PC-3 (cell line): ENCODE measurements around the gene CPB2. TPM values are rescaled to one million over a fixed set of nuclear protein-coding genes. Genes with fewer than 3 reads are reported as not detected.

Experiments
- ATAC-seq: fragments of 200-7000 bp; cut with Tn5 transposase; 2 replicates; pipeline ENCODE4 v1.9.1; 2020; ENCODE audit warnings: mild to moderate bottlenecking, moderate library complexity
- BruUV-seq: library from RNA; stranded (reverse); fragments of 400-500 nt; replicated peaks from 2 replicates; lab custom pipeline; 2021; lab: Mats Ljungman, UMichigan
- CTCF ChIA-PET: fragments of 300-600 bp; sonication (Branson Sonifier 250); formaldehyde crosslinking; loops from one replicate; lab custom pipeline; 2022; ENCODE audit warnings: antibody characterized with exemption; lab: Charles Lee
- POLR2A ChIA-PET: fragments of 300-600 bp; sonication (Branson Sonifier 250); formaldehyde crosslinking; loops from one replicate; lab custom pipeline; 2022; ENCODE audit warnings: antibody characterized with exemption; ENCODE audit not compliant: unreplicated experiment; lab: Charles Lee
- DNase-seq: peaks from one replicate; pipeline ENCODE4 v3.0.0-alpha.2; 2015
- H2AFZ ChIP-seq: fragments of 300-600 bp; sonication (generic); 2 replicates; pipeline ENCODE4 v1.6.0; 2016; ENCODE audit warnings: antibody characterized with exemption, low read length
- H3F3A ChIP-seq: fragments of 300-600 bp; sonication (generic); one replicate; pipeline ENCODE4 v1.6.0; 2017; ENCODE audit warnings: antibody characterized with exemption, low read length, control low read depth, mild to moderate bottlenecking; ENCODE audit not compliant: unreplicated experiment
- H3K27ac ChIP-seq: fragments of 300-600 bp; sonication (generic); 2 replicates; pipeline ENCODE4 v1.5.1; 2016; ENCODE audit warnings: mild to moderate bottlenecking, low read length
- H3K27me3 ChIP-seq: fragments of 300-600 bp; sonication (generic); 2 replicates; pipeline ENCODE4 v1.6.1; 2016; ENCODE audit warnings: low read length, mixed read lengths
- H3K36me3 ChIP-seq: fragments of 300-600 bp; sonication (generic); 2 replicates; pipeline ENCODE4 v1.6.1; 2016; ENCODE audit warnings: low read depth, mixed run types, low read length, mixed read lengths
- H3K4me1 ChIP-seq: fragments of 300-600 bp; sonication (generic); 2 replicates; pipeline ENCODE4 v1.5.1; 2016; ENCODE audit warnings: low read length; ENCODE audit not compliant: insufficient read depth
- H3K4me2 ChIP-seq: fragments of 300-600 bp; sonication (generic); 2 replicates; pipeline ENCODE4 v1.6.0; 2016; ENCODE audit warnings: low read length
- H3K4me3 ChIP-seq: fragments of 300-600 bp; sonication (generic); 2 replicates; pipeline ENCODE4 v1.5.1; 2016; ENCODE audit warnings: mild to moderate bottlenecking, low read length, mixed read lengths
- H3K79me2 ChIP-seq: fragments of 300-600 bp; sonication (generic); 2 replicates; pipeline ENCODE4 v1.6.1; 2017; ENCODE audit warnings: low read length, mixed read lengths
- H3K9ac ChIP-seq: fragments of 300-600 bp; sonication (generic); 2 replicates; pipeline ENCODE4 v1.6.0; 2016; ENCODE audit warnings: mild to moderate bottlenecking, low read length
- H3K9me2 ChIP-seq: fragments of 300-600 bp; sonication (generic); replicated peaks from 2 replicates; pipeline ENCODE4 v1.6.1; 2016; ENCODE audit warnings: mixed run types, low read length, mixed read lengths
- H3K9me3 ChIP-seq: fragments of 300-600 bp; sonication (generic); 2 replicates; pipeline ENCODE4 v1.6.1; 2016; ENCODE audit warnings: low read length, mixed read lengths
- H4K20me1 ChIP-seq: fragments of 300-600 bp; sonication (generic); 2 replicates; pipeline ENCODE4 v1.6.1; 2016; ENCODE audit warnings: low read length, mixed read lengths
- CTCF ChIP-seq: fragments of 300-600 bp; sonication (generic); conservative IDR thresholded peaks from 2 replicates; pipeline ENCODE4 v1.5.1; 2017; ENCODE audit warnings: antibody characterized with exemption, low read depth, mild to moderate bottlenecking, low read length
- EZH2 ChIP-seq: fragments of 300-600 bp; sonication (generic); IDR thresholded peaks from one replicate; pipeline ENCODE4 v1.6.1; 2017; ENCODE audit warnings: antibody characterized with exemption, mild to moderate bottlenecking, low read length; ENCODE audit not compliant: unreplicated experiment
- EZH2phosphoT487 ChIP-seq: fragments of 300-600 bp; sonication (generic); IDR thresholded peaks from 2 replicates; pipeline ENCODE4 v1.6.1; 2018; ENCODE audit warnings: mild to moderate bottlenecking, antibody characterized with exemption, low read length, borderline replicate concordance
- intact Hi-C: fragments of 100-400 bp; cut with micrococcal nuclease; formaldehyde crosslinking; loops from 2 replicates; pipeline ENCODE4 v1.9.0; 2023
- total RNA-seq: library from RNA; depleted of rRNA; stranded (reverse); fragments of >200 nt; gene quantifications from 2 replicates; pipeline ENCODE4 v1.2.3, GENCODE V29; 2014

The CPB2 gene
- total RNA-seq, 1 experiment from 2014 or later = not detected

- ChIA-PET POLR2A (no interaction called here), CTCF (no interaction called here)
- H3K4me1 ChIP-seq = no peaks in the 10 kb centered on the region
- no peak overlapping the region for H3K9ac ChIP-seq
- no peak overlapping the region for H3K4me3 ChIP-seq
- peaks cover 9% of the 10 kb centered on the region; the same call in 1 of the 2 replicates for H3K36me3 ChIP-seq
- intact Hi-C loops = no loop called here
- DNase-seq (no peak), ATAC-seq (no peak)
- H3K9me2 ChIP-seq = no peaks in the 10 kb centered on the region
- TF ChIP-seq EZH2phosphoT487 (no peak), EZH2 (no peak), CTCF (no peak)
- BruUV-seq = no TSS peak
- H3F3A ChIP-seq = no peaks in the 10 kb centered on the region
- no peak overlapping the region for H3K27ac ChIP-seq
- H3K79me2 ChIP-seq = no peaks in the 10 kb centered on the region
- H3K9me3 ChIP-seq = no peaks in the 10 kb centered on the region
- no peaks in the 10 kb centered on the region for H3K27me3 ChIP-seq
- no peaks in the 10 kb centered on the region for H4K20me1 ChIP-seq
- H2AFZ ChIP-seq = no peak overlapping the region
- H3K4me2 ChIP-seq = no peak overlapping the region
Observed at GRCh38 chr13:46038296-46038695, 66.5 kb downstream of the CPB2 start.

DNA sequence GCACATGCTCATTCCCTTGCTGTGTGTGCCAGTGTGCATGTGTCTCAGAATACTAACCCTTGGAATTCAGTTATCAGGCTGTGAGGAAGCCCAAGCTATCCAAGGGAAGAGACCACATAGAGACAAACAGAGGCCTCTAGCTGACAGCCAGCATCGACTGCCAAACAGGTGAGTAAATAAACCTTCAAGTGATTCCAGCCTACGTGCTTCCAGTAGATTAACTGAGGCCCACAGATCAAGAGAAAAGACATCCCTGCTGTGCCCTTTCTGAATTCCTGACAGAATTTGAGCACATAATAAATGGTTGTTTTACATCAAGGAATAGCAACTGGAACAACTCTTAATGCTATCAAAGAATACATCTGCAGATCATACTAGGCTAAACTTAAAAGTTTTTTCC, 69.8 kb downstream of the CPB2 start:
- H3K4me2 ChIP-seq = no peak overlapping the region
- ATAC-seq = no peak
- H3K9ac ChIP-seq = no peak overlapping the region
- ChIA-PET CTCF (no interaction called here), POLR2A (no interaction called here)
- H3F3A ChIP-seq = no peaks in the 10 kb centered on the region
- H3K27ac ChIP-seq = no peak overlapping the region
- H3K9me2 ChIP-seq = no peaks in the 10 kb centered on the region
- intact Hi-C loops = no loop called here
- no peak overlapping the region for H3K4me3 ChIP-seq
- no peaks in the 10 kb centered on the region for H3K4me1 ChIP-seq
- H4K20me1 ChIP-seq = no peaks in the 10 kb centered on the region
- BruUV-seq = no TSS peak
- H3K36me3 ChIP-seq = peaks cover 2% of the 10 kb centered on the region; the same call in 1 of the 2 replicates
- TF ChIP-seq CTCF (no peak), EZH2phosphoT487 (no peak), EZH2 (no peak)
- H3K9me3 ChIP-seq = no peaks in the 10 kb centered on the region
- H3K79me2 ChIP-seq = no peaks in the 10 kb centered on the region
- no peak overlapping the region for H2AFZ ChIP-seq
- DNase-seq = no peak
- H3K27me3 ChIP-seq = no peaks in the 10 kb centered on the region

DNA sequence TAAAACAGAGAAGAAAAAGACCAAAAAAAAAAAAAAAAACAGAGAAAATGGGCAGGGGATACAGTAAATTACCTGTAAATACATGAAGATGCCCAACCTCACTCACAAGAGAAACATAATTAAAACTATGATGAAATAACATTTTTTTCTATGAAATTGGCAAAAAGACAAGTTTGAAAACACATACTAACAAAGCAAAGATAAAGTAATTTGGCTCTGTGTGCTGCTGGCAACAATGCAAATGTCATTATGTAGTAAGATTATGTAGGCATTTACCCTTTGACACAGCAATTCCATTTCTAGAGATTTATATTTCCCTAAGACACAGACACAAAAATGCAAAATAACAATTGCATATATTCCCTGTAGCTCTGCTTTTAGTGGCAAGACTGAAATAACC, 72.5 kb downstream of the CPB2 start:
- no peaks in the 10 kb centered on the region for H4K20me1 ChIP-seq
- no peak for DNase-seq
- H3K9me2 ChIP-seq = no peaks in the 10 kb centered on the region
- H3K9ac ChIP-seq = no peak overlapping the region
- no peaks in the 10 kb centered on the region for H3K27me3 ChIP-seq
- CTCF ChIA-PET = no interaction called here
- H3F3A ChIP-seq = no peaks in the 10 kb centered on the region
- BruUV-seq = no TSS peak
- H3K4me2 ChIP-seq = no peak overlapping the region
- H3K4me3 ChIP-seq = no peak overlapping the region
- intact Hi-C loops = no loop called here
- H3K36me3 ChIP-seq = no peaks in the 10 kb centered on the region
- ATAC-seq = no peak
- no peak overlapping the region for H3K27ac ChIP-seq
- H3K79me2 ChIP-seq = 0 out of 2 replicates have a peak, but pooled peaks cover 3% of the 10 kb centered on the region
- H2AFZ ChIP-seq = no peak overlapping the region
- no peaks in the 10 kb centered on the region for H3K4me1 ChIP-seq
- POLR2A ChIA-PET = no interaction called here
- no peaks in the 10 kb centered on the region for H3K9me3 ChIP-seq
- TF ChIP-seq EZH2phosphoT487 = no peak
- no peak for TF ChIP-seq EZH2
- no peak for TF ChIP-seq CTCF
